ENCODE measurements around the gene KCNT2. TPM values are rescaled to one million over a fixed set of nuclear protein-coding genes. Genes with fewer than 3 reads are reported as not detected.

The KCNT2 gene
- total RNA-seq, 1 experiment from 2014 or later = 9.1 TPM

- H4K91ac ChIP-seq (ENCODE audit: insufficient read length, low read depth, low read length) = no peak overlapping the region
- H3K79me2 ChIP-seq (ENCODE audit: insufficient read depth, low read length) = no peaks in the 10 kb centered on the region
- Mint-ChIP-seq H3K4me3 (no peak overlapping the region), H3K36me3 (ENCODE audit: insufficient read depth in 1 of 3, low read depth in 3 of 3) (peaks cover 9 to 19% (median 18%) of the 10 kb centered on the region in 3 experiments), H3K4me1 (no peaks in the 10 kb centered on the region), H3K27me3 (ENCODE audit: low read depth) (no peaks in the 10 kb centered on the region), H3K27ac (peak overlapping the region in 1 of 3 experiments; percentile 58; a peak in 1 of 7 replicates), H3K9me3 (peaks cover 0 to 2% of the 10 kb centered on the region in 2 experiments; a peak in 2 of 5 replicates)
- H3T11ph ChIP-seq (ENCODE audit: low read length) = no peak overlapping the region
- no peak overlapping the region for H2BK120ac ChIP-seq (ENCODE audit: low read depth, low read length, poor library complexity, severe bottlenecking)
- H3K23me2 ChIP-seq (ENCODE audit: insufficient read length, low read depth, low read length, poor library complexity, severe bottlenecking) = no peaks in the 10 kb centered on the region
- no peak overlapping the region for H4K8ac ChIP-seq (replicated peaks; ENCODE audit: insufficient read length, low read depth, low read length)
- no peak overlapping the region for H2BK12ac ChIP-seq (ENCODE audit: insufficient read length, low read depth, low read length)
- DNase-seq = no peak
- H3K18ac ChIP-seq (ENCODE audit: insufficient read length, low read depth, low read length) = no peak overlapping the region
- H3K56ac ChIP-seq (ENCODE audit: insufficient read length, low read depth, low read length) = no peak overlapping the region
- no peaks in the 10 kb centered on the region for H3K4me1 ChIP-seq (ENCODE audit: insufficient read depth, low read length)
- H3K79me1 ChIP-seq (ENCODE audit: insufficient read depth, low read depth, low read length, poor library complexity, severe bottlenecking) = no peaks in the 10 kb centered on the region
- no peak overlapping the region for H2BK15ac ChIP-seq (ENCODE audit: low read depth, low read length)
- no peak overlapping the region for H3K23ac ChIP-seq (ENCODE audit: insufficient read length, low read depth, low read length)
- no peak overlapping the region for H3K14ac ChIP-seq (ENCODE audit: insufficient read depth, low read length)
- H4K20me1 ChIP-seq (ENCODE audit: control insufficient read depth, insufficient read depth, insufficient read length) = no peaks in the 10 kb centered on the region
- no peak overlapping the region for H4K5ac ChIP-seq (ENCODE audit: insufficient read length, low read depth, low read length)
- no peak overlapping the region for H3K9ac ChIP-seq (ENCODE audit: extremely low read depth, insufficient read length, low read length)
- no peak overlapping the region for H3K27ac ChIP-seq (ENCODE audit: insufficient read length, low read depth, low read length)
- no peak overlapping the region for H2BK20ac ChIP-seq (ENCODE audit: low read depth, low read length, poor library complexity, severe bottlenecking)
- no peak overlapping the region for H3K4me2 ChIP-seq (ENCODE audit: insufficient read depth, insufficient read length, low read length)
- no peak overlapping the region for H2AK5ac ChIP-seq (ENCODE audit: insufficient read length, low read length)
- no peaks in the 10 kb centered on the region for H3K27me3 ChIP-seq (ENCODE audit: insufficient read depth, low read length)
- no peak overlapping the region for H2AFZ ChIP-seq (ENCODE audit: low read length)
- no peaks in the 10 kb centered on the region for H3K9me3 ChIP-seq (ENCODE audit: control insufficient read depth, low read depth, low read length)
- no peak for TF ChIP-seq CTCF (conservative IDR thresholded peaks at IDR 0.05)
- no CpG with 5 or more reads among the region's 2 CpGs for WGBS (ENCODE audit: extremely low coverage, insufficient read length, low lambda C conversion rate)
- no peak overlapping the region for H3K4ac ChIP-seq (ENCODE audit: low read depth, low read length)
- no peak overlapping the region for H2BK5ac ChIP-seq (ENCODE audit: insufficient read length, low read length)
These were observed 126.6 kb downstream of the KCNT2 start for GRCh38 chr1:196481616-196482015.

Data from H9 (cell line).